HEK293T (cell line): Measurements from ENCODE around the gene TPH1.

Source experiments
- CTCF ChIA-PET: fragments of 350-600 bp; formaldehyde crosslinking; extraction: SDS; loops from one replicate; lab custom pipeline; 2021; ENCODE audit warnings: antibody characterized with exemption, inconsistent platforms; lab: Yijun Ruan, JAX
- POLR2A ChIA-PET: fragments of 350-600 bp; formaldehyde crosslinking; extraction: SDS; loops from one replicate; lab custom pipeline; 2020; ENCODE audit warnings: antibody characterized with exemption, inconsistent platforms; lab: Yijun Ruan, JAX
- DNase-seq: peaks from one replicate; pipeline ENCODE4 v3.0.0; 2012; ENCODE audit warnings: mixed read lengths; ENCODE audit errors: extremely low spot score
- ARNT ChIP-seq: fragments of 450-650 bp; IDR thresholded peaks from 2 replicates; pipeline ENCODE4 v1.6.1; 2017; ENCODE audit warnings: mild to moderate bottlenecking
- BHLHE40 ChIP-seq: fragments of 450-650 bp; IDR thresholded peaks from 2 replicates; pipeline ENCODE4 v1.6.1; 2016; ENCODE audit warnings: mild to moderate bottlenecking, moderate library complexity, borderline replicate concordance
- CTBP1 ChIP-seq: fragments of 450-650 bp; IDR thresholded peaks from 2 replicates; pipeline ENCODE4 v1.6.1; 2016; ENCODE audit warnings: borderline replicate concordance
- ELF4 ChIP-seq: fragments of 450-650 bp; IDR thresholded peaks from 2 replicates; pipeline ENCODE4 v1.6.1; 2017; ENCODE audit warnings: antibody characterized with exemption
- FOXA1 ChIP-seq: fragments of 450-650 bp; IDR thresholded peaks from 2 replicates; pipeline ENCODE4 v1.6.1; 2016; ENCODE audit warnings: mild to moderate bottlenecking
- FOXK2 ChIP-seq: fragments of 450-650 bp; IDR thresholded peaks from 2 replicates; pipeline ENCODE4 v1.6.1; 2016; ENCODE audit warnings: mild to moderate bottlenecking
- FOXM1 ChIP-seq: fragments of 450-650 bp; IDR thresholded peaks from 2 replicates; pipeline ENCODE4 v1.6.1; 2017; ENCODE audit warnings: mild to moderate bottlenecking, borderline replicate concordance
- HDGF ChIP-seq: fragments of 450-650 bp; IDR thresholded peaks from 2 replicates; pipeline ENCODE4 v1.6.1; 2017; ENCODE audit warnings: antibody characterized with exemption, borderline replicate concordance
- L3MBTL2 ChIP-seq: fragments of 450-650 bp; conservative IDR thresholded peaks from 2 replicates; pipeline ENCODE4 v1.6.1; 2016; ENCODE audit warnings: mild to moderate bottlenecking
- LEF1 ChIP-seq: fragments of 450-650 bp; IDR thresholded peaks from 2 replicates; pipeline ENCODE4 v1.6.1; 2017; ENCODE audit warnings: mild to moderate bottlenecking, borderline replicate concordance
- NFRKB ChIP-seq: fragments of 450-650 bp; IDR thresholded peaks from 2 replicates; pipeline ENCODE4 v1.6.1; 2016; ENCODE audit warnings: mild to moderate bottlenecking, moderate library complexity
- PKNOX1 ChIP-seq: fragments of 450-650 bp; IDR thresholded peaks from 2 replicates; pipeline ENCODE4 v1.6.1; 2016
- SP1 ChIP-seq: fragments of 450-650 bp; IDR thresholded peaks from 2 replicates; pipeline ENCODE4 v1.6.1; 2017
- SUZ12 ChIP-seq: fragments of 450-650 bp; IDR thresholded peaks from 2 replicates; pipeline ENCODE4 v1.6.1; 2016; ENCODE audit warnings: mild to moderate bottlenecking
- TARDBP ChIP-seq: fragments of 450-650 bp; IDR thresholded peaks from 2 replicates; pipeline ENCODE4 v1.6.1; 2016
- ZNF384 ChIP-seq: fragments of 450-650 bp; IDR thresholded peaks from 2 replicates; pipeline ENCODE4 v1.6.1; 2016

The TPH1 gene

GRCh38 chr11:18080451-18080850, 34.4 kb upstream of the TPH1 start:
- ChIA-PET POLR2A (no interaction called here), CTCF (interaction anchor here (1.2 kb wide), 1 partner anchor 35 kb away, joined by 3 read pairs; no protein-coding TSS in a partner anchor)
- no peak for DNase-seq
- no peak for TF ChIP-seq PKNOX1

- DNase-seq = no peak
- no peak for TF ChIP-seq CTBP1
- no peak for TF ChIP-seq ARNT
- no peak for TF ChIP-seq FOXK2
- TF ChIP-seq SP1 = no peak
- no peak for TF ChIP-seq ELF4
- no peak for TF ChIP-seq LEF1
- POLR2A ChIA-PET = no interaction called here
- CTCF ChIA-PET = no interaction called here
These were observed 32.8 kb upstream of the TPH1 start for GRCh38 chr11:18078909-18079308.

- TF ChIP-seq FOXM1 (no peak), CTBP1 (no peak), NFRKB (no peak), SP1 (no peak), LEF1 (no peak), ARNT (no peak), TARDBP (no peak), HDGF (no peak), ZNF384 (no peak), FOXA1 (no peak), SUZ12 (no peak), FOXK2 (no peak), ELF4 (no peak)
- no peak for DNase-seq
- POLR2A ChIA-PET = no interaction called here
- CTCF ChIA-PET = no interaction called here
These were observed 29.4 kb upstream of the TPH1 start for GRCh38 chr11:18075444-18075843.

- ChIA-PET POLR2A (no interaction called here), CTCF (no interaction called here)
- TF ChIP-seq L3MBTL2 (no peak), ARNT (no peak), PKNOX1 (no peak), CTBP1 (no peak), HDGF (no peak), ZNF384 (no peak), TARDBP (no peak), FOXM1 (no peak), SUZ12 (no peak), NFRKB (no peak), BHLHE40 (no peak), LEF1 (no peak), SP1 (no peak), FOXK2 (no peak), FOXA1 (no peak), ELF4 (no peak)
- no peak for DNase-seq
These were observed 25.1 kb upstream of the TPH1 start for GRCh38 chr11:18071098-18071705.

GRCh38 chr11:18067372-18067771, 21.3 kb upstream of the TPH1 start:
- DNase-seq = no peak
- CTCF ChIA-PET = interaction anchor here (0.8 kb wide), 1 partner anchor 37 kb away, joined by 3 read pairs; no protein-coding TSS in a partner anchor
- TF ChIP-seq SP1 = no peak
- no peak for TF ChIP-seq LEF1
- POLR2A ChIA-PET = no interaction called here

GRCh38 chr11:18066626-18067025, 20.6 kb upstream of the TPH1 start:
- POLR2A ChIA-PET = no interaction called here
- TF ChIP-seq BHLHE40 (no peak), ARNT (no peak), ZNF384 (no peak), FOXA1 (no peak), FOXM1 (no peak)
- DNase-seq = no peak
- CTCF ChIA-PET = no interaction called here

GRCh38 chr11:18065572-18065971, 19.5 kb upstream of the TPH1 start:
- TF ChIP-seq L3MBTL2 (no peak), SUZ12 (no peak), BHLHE40 (no peak), ZNF384 (no peak), HDGF (no peak), ARNT (no peak), PKNOX1 (no peak), FOXK2 (no peak), CTBP1 (no peak), ELF4 (no peak), LEF1 (no peak), SP1 (no peak), TARDBP (no peak), FOXA1 (no peak), FOXM1 (no peak), NFRKB (no peak)
- DNase-seq = no peak
- POLR2A ChIA-PET = no interaction called here
- CTCF ChIA-PET = no interaction called here
